GM12878 (cell line): Measurements from ENCODE around the gene SPATA12. TPM values are rescaled to one million over a fixed set of nuclear protein-coding genes. Genes with fewer than 3 reads are reported as not detected.

Experiments used
- ATAC-seq: fragments of 200-7000 bp; cut with Tn5 transposase; 3 replicates; pipeline ENCODE4 v1.9.1; 2020; ENCODE audit warnings: mild to moderate bottlenecking, moderate library complexity
- BruUV-seq: library from RNA; stranded (reverse); fragments of 400-500 nt; replicated peaks from 2 replicates; lab custom pipeline; 2021; lab: Mats Ljungman, UMichigan
- CTCF ChIA-PET: fragments of 300-600 bp; sonication (Branson Sonifier 250); formaldehyde crosslinking; extraction: SDS; loops from one replicate; lab custom pipeline; 2021; ENCODE audit warnings: inconsistent platforms; lab: Yijun Ruan, JAX
- POLR2A ChIA-PET: fragments of 350-600 bp; formaldehyde crosslinking; extraction: SDS; loops from one replicate; lab custom pipeline; 2021; ENCODE audit warnings: inconsistent platforms; lab: Charles Lee
- RAD21 ChIA-PET: fragments of 300-600 bp; sonication (Branson Sonifier 250); formaldehyde crosslinking; loops from one replicate; lab custom pipeline; 2023; ENCODE audit warnings: antibody characterized with exemption; ENCODE audit not compliant: unreplicated experiment; lab: Charles Lee
- SMC1A ChIA-PET: fragments of 300-600 bp; sonication (Branson Sonifier 250); formaldehyde crosslinking; loops from one replicate; lab custom pipeline; 2023; ENCODE audit not compliant: unreplicated experiment, uncharacterized antibody; lab: Charles Lee
- DNase-seq: peaks from one replicate; pipeline ENCODE4 v3.0.0-alpha.2; 2011; ENCODE audit warnings: low read depth, low spot score
- FAIRE-seq: peaks from 3 replicates; lab custom pipeline; 2011; peaks lifted over from hg19 to GRCh38; lab: Jason Lieb, UNC
- H2AFZ ChIP-seq: 2 replicates; pipeline ENCODE4 v1.6.0; 2011; ENCODE audit warnings: low read depth, low read length, control low read depth; ENCODE audit not compliant: control insufficient read depth
- H3K27ac ChIP-seq: 2 replicates; pipeline ENCODE4 v1.5.1; 2011; ENCODE audit warnings: control low read depth; ENCODE audit not compliant: control insufficient read depth, insufficient read depth
- H3K27me3 ChIP-seq, 2 experiments: replicated peaks in 1 of 2; 2 replicates each; pipeline versions ENCODE4 v1.6.0 to v1.6.1; 2011; ENCODE audit warnings: low read length in 1 of 2; ENCODE audit not compliant: control insufficient read depth in 2 of 2, insufficient read depth in 2 of 2
- H3K36me3 ChIP-seq, 2 experiments: 2 replicates each; pipeline ENCODE4 v1.5.1; 2011; ENCODE audit warnings: low read length in 1 of 2; ENCODE audit not compliant: control insufficient read depth in 2 of 2, insufficient read depth in 2 of 2
- H3K4me1 ChIP-seq: 2 replicates; pipeline ENCODE4 v1.6.1; 2011; ENCODE audit warnings: mild to moderate bottlenecking, low read length, moderate library complexity, mixed read lengths; ENCODE audit not compliant: control insufficient read depth, insufficient read depth
- H3K4me2 ChIP-seq: 2 replicates; pipeline ENCODE4 v1.6.0; 2011; ENCODE audit warnings: control low read depth; ENCODE audit not compliant: control insufficient read depth, insufficient read depth
- H3K4me3 ChIP-seq: fragments of 200-600 bp; sonication (generic); 2 replicates; pipeline ENCODE4 v1.5.1; 2016
- H3K79me2 ChIP-seq: 2 replicates; pipeline ENCODE4 v1.6.0; 2011; ENCODE audit warnings: low read length; ENCODE audit not compliant: control insufficient read depth, insufficient read depth
- H3K9ac ChIP-seq: 2 replicates; pipeline ENCODE4 v1.8.0; 2011; ENCODE audit warnings: low read length, control low read depth, mixed read lengths; ENCODE audit not compliant: control insufficient read depth, insufficient read depth
- H3K9me3 ChIP-seq: replicated peaks from 3 replicates; pipeline ENCODE4 v1.5.1; 2011; ENCODE audit warnings: mild to moderate bottlenecking, low read length; ENCODE audit not compliant: control insufficient read depth, insufficient read depth
- H4K20me1 ChIP-seq: 2 replicates; pipeline ENCODE4 v1.6.0; 2011; ENCODE audit not compliant: control insufficient read depth, insufficient read depth
- BACH1 ChIP-seq: fragments of 450-650 bp; IDR thresholded peaks from 2 replicates; pipeline ENCODE4 v1.6.1; 2017; ENCODE audit warnings: mild to moderate bottlenecking, borderline replicate concordance
- BHLHE40 ChIP-seq, 2 experiments: fragments of 450-650 bp in 1 of 2; IDR thresholded peaks; 2 replicates each; pipeline ENCODE4 v1.6.1; 2011 to 2017; ENCODE audit warnings: low read depth in 2 of 2, borderline replicate concordance in 1 of 2, improper control_type of control experiment in 1 of 2, low read length in 1 of 2, mild to moderate bottlenecking in 1 of 2
- CBFB ChIP-seq: IDR thresholded peaks from 2 replicates; pipeline ENCODE4 v1.6.1; 2016; ENCODE audit warnings: antibody characterized with exemption, low read depth
- DPF2 ChIP-seq: fragments of 450-650 bp; IDR thresholded peaks from 2 replicates; pipeline ENCODE4 v1.6.1; 2017; ENCODE audit warnings: mild to moderate bottlenecking
- EP300 ChIP-seq, 2 experiments: fragments of 150-350 bp in 1 of 2; IDR thresholded peaks; 2 replicates each; pipeline ENCODE4 v1.6.1; 2011 to 2012; ENCODE audit warnings: low read depth in 2 of 2, low read length in 2 of 2, borderline replicate concordance in 1 of 2, improper control_type of control experiment in 1 of 2, inconsistent platforms in 1 of 2; ENCODE audit not compliant: control insufficient read depth in 1 of 2
- HCFC1 ChIP-seq: fragments of 150-350 bp; IDR thresholded peaks from 2 replicates; pipeline ENCODE4 v1.6.1; 2014; ENCODE audit warnings: low read length
- LARP7 ChIP-seq: fragments of 450-650 bp; IDR thresholded peaks from 2 replicates; pipeline ENCODE4 v1.6.1; 2017; ENCODE audit warnings: mild to moderate bottlenecking
- MEF2A ChIP-seq: IDR thresholded peaks from 2 replicates; pipeline ENCODE4 v1.6.1; 2011; ENCODE audit warnings: low read depth, mild to moderate bottlenecking, low read length, moderate library complexity; ENCODE audit not compliant: insufficient read depth
- NFYB ChIP-seq: IDR thresholded peaks from 2 replicates; pipeline ENCODE4 v1.6.1; 2011; ENCODE audit warnings: low read depth, mild to moderate bottlenecking, low read length, improper control_type of control experiment, moderate library complexity; ENCODE audit not compliant: insufficient read depth
- PRDM15 ChIP-seq: fragments of 450-650 bp; formaldehyde crosslinking; IDR thresholded peaks from 2 replicates; pipeline ENCODE4 v1.4.0; 2020; ENCODE audit warnings: mild to moderate bottlenecking, moderate library complexity
- SIX5 ChIP-seq: IDR thresholded peaks from 2 replicates; pipeline ENCODE4 v1.6.1; 2011; ENCODE audit warnings: mild to moderate bottlenecking, low read depth, low read length, moderate library complexity; ENCODE audit not compliant: severe bottlenecking
- SMC3 ChIP-seq: IDR thresholded peaks from 2 replicates; pipeline ENCODE4 v1.6.1; 2011; ENCODE audit warnings: low read length, improper control_type of control experiment, borderline replicate concordance
- STAT3 ChIP-seq: IDR thresholded peaks from 2 replicates; pipeline ENCODE4 v1.6.1; 2011; ENCODE audit warnings: low read depth, low read length, improper control_type of control experiment
- TBL1XR1 ChIP-seq: IDR thresholded peaks from 2 replicates; pipeline ENCODE4 v1.6.1; 2012; ENCODE audit warnings: low read depth, low read length, improper control_type of control experiment
- ZNF207 ChIP-seq: fragments of 450-650 bp; IDR thresholded peaks from 2 replicates; pipeline ENCODE4 v1.6.1; 2014; ENCODE audit warnings: antibody characterized with exemption, mild to moderate bottlenecking, borderline replicate concordance
- whole genome bisulfite sequencing: methylation state at CpG from one replicate; pipeline ENCODE4 v1.1.6; 2016; ENCODE audit warnings: low lambda C conversion rate; ENCODE audit not compliant: insufficient replicate concordance, insufficient coverage; ENCODE audit errors: missing lambda C conversion rate; 5-methylcytosine and 5-hydroxymethylcytosine counted together
- in situ Hi-C: fragments of 300-500 bp; cut with MboI; formaldehyde crosslinking; loops from 9 replicates; pipeline ENCODE4 v1.14.3; 2018; ENCODE audit warnings: mixed read lengths
- intact Hi-C: fragments of 100-400 bp; cut with micrococcal nuclease; formaldehyde crosslinking; loops from one replicate; pipeline ENCODE4 v1.14.2; 2022; ENCODE audit not compliant: unreplicated experiment
- polyA plus RNA-seq, 11 experiments: library from polyadenylated mRNA; depleted of rRNA in 4 of 11; unstranded in 6 of 11; stranded (reverse) in 5 of 11; fragments of >200 nt; fragmentation: Nextera tagmentation in 4 of 11; fragmentation: Illumina TruSeq in 1 of 11; extraction: Ambion mirVana in 4 of 11; extraction: Trizol in 1 of 11; gene quantifications; 1 replicate in 1 of 11; 2 replicates in 10 of 11; pipeline versions ENCODE4 v1.2.1 to v1.2.3, GENCODE V29; 2011 to 2016; ENCODE audit warnings: inconsistent platforms in 2 of 11, missing spikeins in 2 of 11, low read depth in 1 of 11
- total RNA-seq, 4 experiments: library from RNA; depleted of rRNA in 3 of 4; stranded (reverse); fragments of >200 nt in 3 of 4; fragmentation: Illumina TruSeq in 1 of 4; extraction: Trizol in 1 of 4; gene quantifications; 2 replicates each; pipeline versions ENCODE4 v1.2.1 to v1.2.3, GENCODE V29; 2013 to 2021
- TF ChIP-seq, protein P1 (sequence below): fragments of 450-650 bp; IDR thresholded peaks from 2 replicates; pipeline ENCODE4 v1.6.1; 2016; ENCODE audit warnings: mild to moderate bottlenecking

SPATA12 gene
- total and polyA plus RNA-seq, 10 of the 15 experiments (the other 5 are each of a cell fraction or from before 2014, with no cell fraction given) = 0.03 to 0.69 (median 0.37) TPM

DNA sequence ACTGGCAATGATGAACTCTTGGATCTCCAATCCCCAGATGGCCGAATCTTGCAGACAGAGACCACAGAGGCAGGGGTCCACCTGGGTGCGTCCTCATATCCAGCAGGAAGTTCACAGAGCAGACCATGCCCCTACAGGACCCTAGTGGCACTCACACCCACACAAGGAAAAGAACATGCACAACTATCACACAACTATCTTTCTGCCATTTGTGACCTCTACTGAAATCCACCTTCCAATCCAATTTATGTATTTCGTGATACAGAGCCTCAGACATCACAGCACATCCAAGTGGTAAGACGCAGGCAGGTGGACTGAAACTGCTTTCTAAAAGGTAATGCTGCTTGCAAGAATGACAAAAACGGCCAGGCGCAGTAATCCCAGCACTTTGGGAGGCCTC lies 44.6 kb upstream of the SPATA12 start:
- 42% methylated on average over 6 of the region's 6 CpGs for WGBS
- ATAC-seq = no peak
- ChIA-PET SMC1A (interaction anchor here (1.1 to 1.5 kb wide), 2 partner anchors 27 to 30 kb away, joined by 3 to 4 read pairs; no protein-coding TSS in a partner anchor), CTCF (no interaction called here), POLR2A (interaction anchor here (0.6 to 0.9 kb wide), 2 partner anchors 53 to 76 kb away, joined by 3 read pairs; no protein-coding TSS in a partner anchor), RAD21 (interaction anchor here (1.2 to 1.8 kb wide), 3 partner anchors 20 to 78 kb away, joined by 3 to 4 read pairs (median 4); no protein-coding TSS in a partner anchor)
- no peaks in the 10 kb centered on the region for H4K20me1 ChIP-seq
- no peaks in the 10 kb centered on the region for H3K79me2 ChIP-seq
- intact Hi-C loops (no loop called here), in situ Hi-C loops (no loop called here)
- no peak overlapping the region for H2AFZ ChIP-seq
- no peak overlapping the region for H3K27ac ChIP-seq
- no peak for DNase-seq
- BruUV-seq = no TSS peak
- no peak overlapping the region for H3K4me2 ChIP-seq
- no peak overlapping the region for H3K4me3 ChIP-seq
- H3K9me3 ChIP-seq = no peaks in the 10 kb centered on the region; the same call in 2 of the 3 replicates
- peaks cover 26% of the 10 kb centered on the region for H3K4me1 ChIP-seq
- FAIRE-seq = no peak
- H3K27me3 ChIP-seq = no peaks in the 10 kb centered on the region
- H3K36me3 ChIP-seq = no peaks in the 10 kb centered on the region
- no peak overlapping the region for H3K9ac ChIP-seq
- no peak for TF ChIP-seq SMC3
- TF ChIP-seq EP300 (IDR thresholded peaks at IDR 0.05; ENCODE audit: borderline replicate concordance in 1 of 2, control insufficient read depth in 1 of 2, low read depth in 2 of 2, low read length in 2 of 2) = no peak
- TF ChIP-seq, protein P1, sequence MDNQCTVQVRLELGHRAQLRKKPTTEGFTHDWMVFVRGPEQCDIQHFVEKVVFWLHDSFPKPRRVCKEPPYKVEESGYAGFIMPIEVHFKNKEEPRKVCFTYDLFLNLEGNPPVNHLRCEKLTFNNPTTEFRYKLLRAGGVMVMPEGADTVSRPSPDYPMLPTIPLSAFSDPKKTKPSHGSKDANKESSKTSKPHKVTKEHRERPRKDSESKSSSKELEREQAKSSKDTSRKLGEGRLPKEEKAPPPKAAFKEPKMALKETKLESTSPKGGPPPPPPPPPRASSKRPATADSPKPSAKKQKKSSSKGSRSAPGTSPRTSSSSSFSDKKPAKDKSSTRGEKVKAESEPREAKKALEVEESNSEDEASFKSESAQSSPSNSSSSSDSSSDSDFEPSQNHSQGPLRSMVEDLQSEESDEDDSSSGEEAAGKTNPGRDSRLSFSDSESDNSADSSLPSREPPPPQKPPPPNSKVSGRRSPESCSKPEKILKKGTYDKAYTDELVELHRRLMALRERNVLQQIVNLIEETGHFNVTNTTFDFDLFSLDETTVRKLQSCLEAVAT = no peak
- TF ChIP-seq MEF2A = no peak
- no peak for TF ChIP-seq ZNF207
- TF ChIP-seq PRDM15 (CRISPR knock-in tag) = no peak
- no peak for TF ChIP-seq LARP7
- TF ChIP-seq HCFC1 = no peak
- no peak for TF ChIP-seq SIX5
- TF ChIP-seq NFYB = no peak
- no peak for TF ChIP-seq STAT3
- no peak for TF ChIP-seq DPF2
- no peak for TF ChIP-seq BACH1
- TF ChIP-seq TBL1XR1 = no peak
- TF ChIP-seq CBFB = no peak
- no peak for TF ChIP-seq BHLHE40 (IDR thresholded peaks at IDR 0.05; ENCODE audit: borderline replicate concordance in 1 of 2, low read depth in 2 of 2, low read length in 1 of 2)
